Neural progenitor cell (in vitro differentiated cells): Measurements from ENCODE around the gene ENPP6.

Experiments used
- EZH2phosphoT487 ChIP-seq: fragments of 200-600 bp; sonication (generic); IDR thresholded peaks from 2 replicates; pipeline ENCODE4 v1.6.1; 2017; ENCODE audit warnings: antibody characterized with exemption
- TF ChIP-seq, protein P1 (sequence below): fragments of 200-600 bp; sonication (generic); IDR thresholded peaks from 2 replicates; pipeline ENCODE4 v1.5.1; 2017; ENCODE audit warnings: antibody characterized with exemption, mild to moderate bottlenecking

DNA sequence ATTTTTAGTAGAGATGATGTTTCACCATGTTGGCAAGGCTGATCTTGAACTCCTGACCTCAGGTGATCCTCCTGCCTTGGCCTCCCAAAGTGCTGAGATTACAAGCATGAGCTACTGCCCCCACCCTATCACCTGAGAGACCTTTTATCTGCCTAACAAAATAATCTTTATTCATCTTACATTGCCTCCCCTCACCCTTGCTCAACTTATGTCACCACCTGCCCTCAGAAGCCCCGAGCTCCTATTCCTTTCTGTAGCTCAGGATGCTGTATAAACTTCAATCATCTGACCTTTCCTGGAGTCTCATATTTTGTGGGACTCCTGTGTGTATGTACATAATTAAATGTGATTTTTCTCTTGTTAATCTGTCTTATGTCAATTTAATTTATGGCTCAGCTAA, 29.7 kb upstream of the ENPP6 start:
- no peak for TF ChIP-seq EZH2phosphoT487
- TF ChIP-seq, protein P1, sequence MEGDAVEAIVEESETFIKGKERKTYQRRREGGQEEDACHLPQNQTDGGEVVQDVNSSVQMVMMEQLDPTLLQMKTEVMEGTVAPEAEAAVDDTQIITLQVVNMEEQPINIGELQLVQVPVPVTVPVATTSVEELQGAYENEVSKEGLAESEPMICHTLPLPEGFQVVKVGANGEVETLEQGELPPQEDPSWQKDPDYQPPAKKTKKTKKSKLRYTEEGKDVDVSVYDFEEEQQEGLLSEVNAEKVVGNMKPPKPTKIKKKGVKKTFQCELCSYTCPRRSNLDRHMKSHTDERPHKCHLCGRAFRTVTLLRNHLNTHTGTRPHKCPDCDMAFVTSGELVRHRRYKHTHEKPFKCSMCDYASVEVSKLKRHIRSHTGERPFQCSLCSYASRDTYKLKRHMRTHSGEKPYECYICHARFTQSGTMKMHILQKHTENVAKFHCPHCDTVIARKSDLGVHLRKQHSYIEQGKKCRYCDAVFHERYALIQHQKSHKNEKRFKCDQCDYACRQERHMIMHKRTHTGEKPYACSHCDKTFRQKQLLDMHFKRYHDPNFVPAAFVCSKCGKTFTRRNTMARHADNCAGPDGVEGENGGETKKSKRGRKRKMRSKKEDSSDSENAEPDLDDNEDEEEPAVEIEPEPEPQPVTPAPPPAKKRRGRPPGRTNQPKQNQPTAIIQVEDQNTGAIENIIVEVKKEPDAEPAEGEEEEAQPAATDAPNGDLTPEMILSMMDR = no peak
